Skin of body (tissue), 2 donors: ENCODE results near the gene PCDH10. TPM values are rescaled to one million over a fixed set of nuclear protein-coding genes. Genes with fewer than 3 reads are reported as not detected.

Experiments used
- DNase-seq: peaks from one replicate; lab custom pipeline; 2025; lab: John Stamatoyannopoulos, UW
- total RNA-seq: library from RNA; depleted of rRNA; stranded (reverse); fragments of >200 nt; gene quantifications from one replicate; pipeline ENCODE4 v1.2.3, GENCODE V29; 2014

Gene PCDH10, protein sequence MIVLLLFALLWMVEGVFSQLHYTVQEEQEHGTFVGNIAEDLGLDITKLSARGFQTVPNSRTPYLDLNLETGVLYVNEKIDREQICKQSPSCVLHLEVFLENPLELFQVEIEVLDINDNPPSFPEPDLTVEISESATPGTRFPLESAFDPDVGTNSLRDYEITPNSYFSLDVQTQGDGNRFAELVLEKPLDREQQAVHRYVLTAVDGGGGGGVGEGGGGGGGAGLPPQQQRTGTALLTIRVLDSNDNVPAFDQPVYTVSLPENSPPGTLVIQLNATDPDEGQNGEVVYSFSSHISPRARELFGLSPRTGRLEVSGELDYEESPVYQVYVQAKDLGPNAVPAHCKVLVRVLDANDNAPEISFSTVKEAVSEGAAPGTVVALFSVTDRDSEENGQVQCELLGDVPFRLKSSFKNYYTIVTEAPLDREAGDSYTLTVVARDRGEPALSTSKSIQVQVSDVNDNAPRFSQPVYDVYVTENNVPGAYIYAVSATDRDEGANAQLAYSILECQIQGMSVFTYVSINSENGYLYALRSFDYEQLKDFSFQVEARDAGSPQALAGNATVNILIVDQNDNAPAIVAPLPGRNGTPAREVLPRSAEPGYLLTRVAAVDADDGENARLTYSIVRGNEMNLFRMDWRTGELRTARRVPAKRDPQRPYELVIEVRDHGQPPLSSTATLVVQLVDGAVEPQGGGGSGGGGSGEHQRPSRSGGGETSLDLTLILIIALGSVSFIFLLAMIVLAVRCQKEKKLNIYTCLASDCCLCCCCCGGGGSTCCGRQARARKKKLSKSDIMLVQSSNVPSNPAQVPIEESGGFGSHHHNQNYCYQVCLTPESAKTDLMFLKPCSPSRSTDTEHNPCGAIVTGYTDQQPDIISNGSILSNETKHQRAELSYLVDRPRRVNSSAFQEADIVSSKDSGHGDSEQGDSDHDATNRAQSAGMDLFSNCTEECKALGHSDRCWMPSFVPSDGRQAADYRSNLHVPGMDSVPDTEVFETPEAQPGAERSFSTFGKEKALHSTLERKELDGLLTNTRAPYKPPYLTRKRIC
- 0.49 TPM for total RNA-seq

DNA sequence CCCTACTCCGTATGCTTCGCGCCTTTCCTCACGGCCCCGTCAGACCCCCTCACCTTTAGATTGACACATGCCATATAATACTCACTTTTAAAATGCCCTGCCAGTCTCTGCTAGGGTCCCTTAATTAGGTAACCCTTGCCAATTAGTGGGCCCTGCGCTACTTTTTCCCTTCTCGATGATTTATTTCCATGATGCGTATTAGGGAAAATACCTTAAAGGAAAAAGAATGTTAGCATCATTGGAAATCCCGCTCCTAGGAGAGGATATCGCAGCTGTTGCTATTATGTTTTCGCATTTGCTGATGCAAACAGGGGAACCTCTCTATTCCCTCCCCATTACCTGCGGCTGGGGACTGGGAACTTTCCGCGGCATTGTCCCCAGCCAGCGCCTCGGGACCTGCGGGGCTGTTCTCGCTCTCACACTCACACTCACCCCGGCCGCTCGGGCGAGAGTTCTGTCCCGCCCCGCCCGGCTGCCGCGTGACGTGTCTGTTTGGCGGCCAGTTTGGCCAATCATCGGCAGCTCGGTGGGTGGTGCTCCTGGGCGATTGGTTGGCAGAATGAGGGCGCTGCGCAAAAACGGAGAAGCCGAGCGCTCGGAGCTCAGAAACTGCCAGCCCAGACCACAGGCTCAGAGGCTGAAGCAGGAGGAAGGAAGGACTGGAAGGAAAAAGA, at the start of gene PCDH10:
Gene PCDH10 (plus strand): TSS at position 605 of the 674 bp plus-strand sequence. CDS start 847 bp downstream, outside the sequence.
- DNase-seq: peak; percentile 93

DNA sequence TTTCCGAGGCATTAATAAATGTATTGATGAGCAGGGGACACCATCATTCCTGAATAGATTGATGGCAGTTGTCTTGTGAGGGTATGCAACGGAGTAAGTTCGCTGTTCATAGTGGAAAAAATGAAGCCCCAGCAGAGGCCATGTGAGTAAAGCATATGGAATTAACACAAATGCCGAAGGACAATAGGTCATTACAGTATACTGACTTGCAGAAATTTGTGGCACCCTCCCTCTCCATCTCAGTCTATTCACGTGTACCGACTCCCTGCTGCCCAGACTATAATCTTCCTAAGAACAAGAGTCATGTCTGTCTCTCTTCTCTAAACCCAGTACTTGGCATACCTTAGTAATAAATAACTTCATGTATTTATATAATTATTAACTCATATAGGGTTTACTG, 47.1 kb upstream of the PCDH10 start:
- no peak for DNase-seq

DNA sequence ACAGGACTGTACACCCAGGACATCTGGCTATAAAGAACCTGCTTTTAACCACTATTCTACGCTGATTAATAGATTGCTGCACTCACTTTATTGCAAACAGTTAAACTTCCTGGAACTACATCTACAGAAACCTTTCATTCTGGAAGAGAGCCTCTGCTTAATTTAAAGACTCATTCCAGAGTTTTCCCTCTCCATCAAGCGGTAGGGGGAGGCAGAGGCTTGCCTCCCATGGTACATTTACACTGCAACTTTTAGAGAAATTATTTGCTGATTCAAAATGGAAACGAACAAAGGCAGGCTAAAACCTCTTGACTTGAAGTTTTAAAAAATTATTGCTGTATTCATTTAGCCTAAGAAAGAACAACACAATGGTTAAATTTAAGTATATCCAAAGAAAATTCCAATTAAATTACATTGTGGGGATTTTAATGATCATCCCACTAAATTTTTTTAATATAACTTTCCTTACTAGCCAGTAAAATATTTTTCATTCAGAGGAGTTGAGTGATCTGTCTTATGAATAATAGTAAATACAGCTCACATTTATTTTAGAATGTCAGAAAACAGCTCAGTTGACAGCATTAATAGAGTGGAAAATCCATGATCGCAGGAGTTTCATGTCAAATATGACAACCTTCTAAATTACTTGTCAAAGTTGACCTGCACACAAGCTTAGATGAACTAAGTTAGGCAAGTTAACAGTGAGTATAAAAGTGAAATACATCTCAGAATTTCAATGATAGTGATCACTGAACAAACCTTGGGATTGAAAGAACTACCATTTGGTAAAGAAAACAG, 46.3 kb upstream of the PCDH10 start:
- DNase-seq: no peak

DNA sequence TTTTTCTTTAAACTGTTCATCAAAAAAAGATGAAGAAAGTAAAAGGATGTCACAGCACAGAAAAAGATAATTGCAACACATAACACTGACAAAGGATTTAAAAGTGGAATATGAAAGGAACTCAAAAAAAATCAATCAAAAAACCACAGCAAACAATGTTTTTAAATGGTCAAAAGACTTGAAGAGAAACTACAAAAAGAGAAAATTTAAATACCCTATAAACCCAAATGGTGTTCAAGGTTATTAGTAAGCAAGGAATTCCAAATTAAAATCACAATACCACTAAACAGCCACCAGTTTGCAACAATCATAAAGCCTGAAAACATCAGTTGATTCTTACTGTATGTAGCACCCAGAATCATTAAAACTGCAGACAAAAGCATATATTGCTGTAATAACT, 36.5 kb upstream of the PCDH10 start:
- no peak for DNase-seq

DNA sequence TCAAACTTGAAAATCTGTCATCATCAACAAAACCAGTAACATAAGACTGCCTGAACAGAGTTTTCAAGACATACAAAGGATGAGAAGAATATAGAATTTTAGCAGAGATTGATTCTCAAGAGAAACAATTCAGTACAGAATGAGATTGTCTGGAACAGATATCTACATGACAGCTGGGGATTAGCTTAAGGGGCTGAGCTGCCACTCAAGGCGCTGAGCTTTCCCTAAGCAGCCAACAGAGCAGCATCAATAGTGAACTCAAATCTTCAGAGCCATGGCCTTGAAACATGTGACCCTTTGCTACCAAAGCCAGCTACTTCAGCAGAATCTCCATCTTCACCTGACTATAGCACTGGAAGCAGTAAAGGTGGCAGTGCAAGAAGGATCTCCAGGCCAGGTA, 24.3 kb upstream of the PCDH10 start:
- no peak for DNase-seq

DNA sequence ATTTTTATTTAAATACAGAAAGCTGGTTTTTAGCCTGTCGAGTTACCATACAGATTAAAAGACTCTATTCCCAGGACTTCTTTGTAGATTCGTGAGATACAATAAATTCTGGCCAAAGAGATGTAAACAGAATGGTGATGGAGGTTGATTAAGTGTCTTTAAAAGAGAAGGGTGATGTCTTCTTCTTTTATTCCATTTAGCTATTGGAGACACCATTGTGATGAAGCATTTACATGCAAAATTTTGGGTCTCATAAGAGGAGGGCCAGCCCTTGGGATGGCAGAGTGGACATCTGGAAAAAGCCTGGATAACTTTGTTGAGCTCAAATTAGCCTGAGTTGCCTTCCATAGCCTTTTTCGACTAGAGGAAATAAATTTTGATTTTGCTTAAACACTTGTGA, 21.6 kb upstream of the PCDH10 start:
- DNase-seq: no peak

DNA sequence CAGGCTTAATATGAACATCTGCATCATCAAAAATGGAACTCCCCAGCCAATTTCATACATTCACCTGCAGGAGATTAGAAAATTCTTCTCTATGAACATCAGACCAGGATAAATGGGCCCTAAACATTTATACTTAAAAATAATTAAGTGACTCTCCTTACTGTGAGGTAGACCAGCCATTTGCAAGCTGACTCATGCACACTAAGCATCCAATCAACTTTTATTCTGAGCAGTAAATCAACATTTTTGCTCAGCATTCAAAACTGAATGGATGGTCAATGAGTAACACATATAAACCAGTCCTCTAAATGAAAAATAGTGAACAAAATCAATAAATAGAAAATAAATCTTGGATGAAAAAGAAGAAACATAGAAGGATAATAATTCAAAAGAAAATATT, 19.9 kb upstream of the PCDH10 start:
- no peak for DNase-seq

DNA sequence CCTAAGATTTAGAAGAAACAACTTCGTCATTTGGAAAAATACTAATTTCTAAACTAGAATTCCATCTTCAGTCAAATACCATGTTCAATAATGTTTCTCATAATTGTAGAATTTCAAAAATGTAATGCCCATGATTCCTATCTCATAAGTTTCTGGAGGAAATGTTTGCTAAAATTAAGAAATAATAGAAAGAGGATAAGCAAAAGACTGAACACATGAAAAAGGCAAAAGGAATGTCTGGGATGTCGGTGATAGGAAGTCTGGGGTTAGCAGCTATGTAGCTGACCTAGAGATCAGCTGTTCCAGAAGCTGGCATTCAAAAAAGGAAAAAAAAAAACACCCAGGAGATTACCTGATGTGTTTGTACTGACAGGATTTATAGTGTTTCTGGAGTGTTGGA, 18.9 kb upstream of the PCDH10 start:
- DNase-seq: no peak

DNA sequence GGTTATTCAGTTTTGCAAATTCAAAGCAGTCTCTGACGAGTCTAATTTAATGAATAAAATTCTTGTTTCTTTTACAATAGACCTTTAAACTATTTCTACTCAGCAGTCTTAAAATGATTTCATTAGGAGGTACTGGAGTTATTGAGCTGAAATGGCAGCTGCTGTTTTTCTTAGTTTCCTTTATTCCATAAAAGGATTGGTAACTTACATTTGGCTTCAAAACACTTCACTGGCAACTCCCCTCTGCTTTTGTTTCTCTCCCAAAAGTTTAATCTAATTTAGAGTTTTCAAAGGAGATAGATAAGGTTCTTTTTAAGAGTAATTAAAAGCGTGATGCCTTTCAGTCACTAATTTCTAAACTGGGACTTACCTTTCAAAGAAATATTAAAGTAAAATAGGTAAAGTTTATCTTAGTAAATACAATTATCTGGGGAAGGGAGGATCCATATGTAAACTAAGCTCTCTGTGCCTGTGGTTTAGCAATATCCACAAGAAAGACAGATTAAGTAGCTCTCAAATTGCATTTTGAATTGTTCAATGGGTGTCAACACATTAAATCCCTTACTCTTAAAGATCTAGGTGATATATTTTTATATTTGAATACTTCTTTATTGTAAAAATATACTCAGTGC, 17.1 kb upstream of the PCDH10 start:
- DNase-seq: no peak

DNA sequence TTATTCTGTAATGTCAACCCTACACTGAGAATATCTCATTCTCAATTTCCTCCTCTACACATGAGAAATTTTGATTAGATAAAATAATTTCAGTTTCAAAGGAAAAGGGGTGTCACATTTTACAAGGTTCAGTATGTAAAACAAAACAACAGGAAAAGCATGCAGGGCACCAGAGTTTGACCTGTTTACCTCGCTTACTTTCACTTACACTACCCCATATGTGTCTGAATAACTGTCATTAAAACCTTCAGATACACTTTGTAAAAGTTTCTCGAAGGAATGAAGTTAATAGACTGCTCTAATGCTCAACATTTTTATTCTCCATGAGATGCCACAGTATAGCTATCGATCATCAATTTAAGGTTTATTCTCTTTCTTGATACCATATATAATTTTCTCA, 12.3 kb upstream of the PCDH10 start:
- no peak for DNase-seq

DNA sequence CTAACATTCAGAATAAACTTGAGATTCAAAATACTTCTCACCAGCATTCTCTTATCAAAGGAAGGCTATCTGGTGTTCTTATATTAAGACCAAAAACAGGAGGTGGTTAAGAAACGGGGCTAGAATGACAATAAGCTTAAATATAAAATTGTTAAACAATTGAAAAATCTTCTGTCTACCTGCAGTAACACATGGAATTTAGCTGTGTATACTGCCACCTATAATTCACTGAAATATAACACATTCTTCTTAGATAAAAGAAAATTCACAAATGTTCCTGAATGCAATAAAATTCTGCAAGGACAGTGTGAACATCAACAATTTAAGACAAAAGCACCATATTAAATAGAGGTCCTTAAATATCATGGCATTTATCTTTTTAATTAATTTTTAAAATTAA, 11.5 kb upstream of the PCDH10 start:
- no peak for DNase-seq

DNA sequence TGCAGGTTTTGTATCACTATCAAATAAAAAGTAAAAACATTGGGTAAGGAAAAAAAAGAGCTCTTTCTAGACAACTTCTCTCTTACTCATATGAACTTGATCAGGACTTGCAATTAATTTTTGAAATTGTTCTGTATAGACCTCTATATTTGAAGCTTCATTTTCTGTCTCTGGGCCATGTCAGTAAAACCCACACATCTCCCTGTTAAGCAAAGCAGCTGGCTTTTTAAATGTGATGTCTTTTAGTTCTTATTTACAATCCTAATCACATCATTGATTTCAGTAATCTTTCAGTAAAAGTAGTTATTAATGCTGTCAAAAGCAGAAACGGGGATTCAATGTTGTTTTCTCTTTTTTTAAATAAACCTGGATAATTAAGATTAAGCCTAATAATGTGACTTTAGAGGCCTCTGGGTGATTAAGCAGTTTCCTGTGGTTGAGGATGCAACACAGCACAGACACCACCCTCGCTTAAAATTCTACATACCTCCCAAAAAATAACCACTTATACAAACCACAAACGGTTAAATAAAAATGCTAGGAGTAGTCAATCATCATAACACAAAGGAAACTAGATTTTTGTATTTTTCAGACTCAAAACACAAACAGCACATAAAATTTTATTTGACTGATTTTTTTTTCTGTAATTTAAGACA, 5.2 kb upstream of the PCDH10 start:
- DNase-seq: no peak

DNA sequence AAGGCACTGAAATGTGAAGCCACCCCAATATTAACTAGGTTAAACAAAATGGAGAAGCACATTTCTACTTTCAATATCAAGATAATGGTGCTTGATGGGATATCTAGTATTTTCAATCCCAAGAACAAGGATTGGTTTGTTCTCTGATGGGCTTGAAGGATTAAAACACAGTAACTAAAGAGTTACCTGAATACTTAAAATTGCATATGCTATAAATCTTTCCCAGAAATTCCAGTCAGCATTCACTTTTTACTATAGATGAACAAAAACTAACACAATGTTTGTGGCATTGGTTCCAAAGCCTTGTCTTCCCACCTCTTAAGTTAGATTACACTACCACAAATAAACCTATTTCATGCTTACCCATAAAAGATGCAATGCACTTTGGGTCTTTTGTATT, 3.9 kb upstream of the PCDH10 start:
- no peak for DNase-seq

DNA sequence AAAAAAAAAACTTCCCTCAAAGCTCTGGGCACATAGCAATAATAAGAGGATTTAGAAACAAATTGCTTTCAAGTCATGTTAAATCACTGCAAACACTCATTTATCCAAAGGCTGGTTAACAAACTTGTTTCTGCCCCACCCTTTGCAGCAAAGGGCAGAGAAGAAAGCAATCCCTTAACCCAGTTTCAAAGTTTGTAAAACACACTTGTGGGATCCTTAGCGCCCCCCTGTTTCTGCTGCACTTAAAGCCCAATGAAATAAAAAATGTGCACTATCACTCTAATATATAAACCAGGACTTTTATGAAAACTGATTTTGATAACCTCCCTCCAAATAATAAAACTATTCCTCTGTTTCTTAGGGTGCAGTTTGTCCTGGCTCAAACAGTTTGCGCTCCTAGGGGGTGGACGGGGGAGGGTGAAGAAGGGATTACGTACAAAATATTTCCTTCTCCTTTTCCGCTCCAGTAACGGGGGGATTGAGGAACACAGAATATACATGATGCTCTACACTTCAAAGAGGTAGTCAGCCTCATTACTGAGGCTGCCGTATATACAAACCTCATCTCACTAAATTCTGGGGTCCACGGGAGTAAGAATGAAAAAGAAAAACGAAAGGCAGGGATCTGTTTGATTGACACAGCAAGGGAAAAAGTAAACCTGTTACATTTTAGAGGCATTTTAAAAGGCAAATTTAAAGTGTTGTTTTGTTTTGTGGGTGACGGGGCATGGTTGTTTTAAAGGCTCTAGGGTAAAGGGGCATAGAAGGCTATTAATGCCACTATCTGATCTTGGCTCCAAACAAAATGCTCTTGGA, 3.1 kb upstream of the PCDH10 start:
- no peak for DNase-seq

DNA sequence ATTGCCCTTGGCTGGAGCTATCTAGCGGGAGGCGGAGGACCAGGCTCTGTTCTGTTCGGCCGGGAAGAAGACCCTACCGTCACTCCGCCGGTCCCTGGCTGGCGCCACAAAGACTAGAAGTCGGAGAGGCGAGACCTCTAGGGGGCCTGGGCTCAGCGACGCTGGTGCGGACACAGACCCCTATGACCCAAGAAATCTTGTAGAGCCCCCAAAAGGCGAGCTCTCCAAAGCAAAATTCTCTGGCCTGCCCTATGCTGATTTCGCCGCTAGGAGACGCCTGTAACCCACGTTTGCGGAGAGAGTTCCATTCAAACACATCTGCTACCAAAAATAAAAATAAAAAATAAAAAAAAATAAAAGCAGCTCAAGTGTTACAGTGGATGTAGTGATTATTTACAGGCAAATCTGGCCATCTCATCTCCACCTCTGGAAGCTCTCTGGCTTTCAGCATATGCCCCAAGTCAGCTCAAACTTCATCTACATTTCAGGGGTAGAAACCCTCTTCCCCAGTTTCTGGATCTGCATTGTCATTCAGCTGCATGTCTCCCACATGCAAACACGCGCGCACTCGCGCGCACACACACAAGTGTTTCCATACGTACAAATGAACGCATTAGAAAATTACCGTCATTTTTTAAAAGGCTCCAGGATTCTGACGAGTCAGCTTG, 2.4 kb upstream of the PCDH10 start:
- DNase-seq: peak; percentile 57

DNA sequence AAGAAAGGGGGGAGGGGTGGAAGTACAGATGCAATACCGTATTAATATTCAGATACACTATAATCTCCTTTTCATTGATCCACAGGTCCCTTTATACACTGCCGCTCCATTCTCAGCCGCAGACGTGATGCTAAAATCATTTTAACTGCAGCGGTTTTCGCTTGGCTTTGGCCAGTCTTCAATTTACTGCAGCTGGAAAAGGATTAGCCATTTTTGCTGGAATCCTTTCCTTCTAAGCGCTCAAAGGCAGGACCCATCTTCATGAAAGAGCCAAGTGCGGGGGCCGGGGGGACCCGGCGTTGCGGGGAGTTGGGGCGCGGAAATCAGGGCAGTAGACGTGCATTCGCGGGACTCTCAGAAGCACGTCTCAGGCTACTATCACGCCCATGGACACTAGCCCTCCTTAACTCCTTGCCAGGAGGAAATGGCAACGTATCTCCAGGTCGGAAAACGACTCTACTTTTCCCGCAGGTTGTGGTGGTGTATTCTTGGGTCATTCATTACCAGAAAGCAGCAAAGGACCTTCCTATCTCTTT, 1.7 kb upstream of the PCDH10 start:
- DNase-seq: peak; percentile 23

DNA sequence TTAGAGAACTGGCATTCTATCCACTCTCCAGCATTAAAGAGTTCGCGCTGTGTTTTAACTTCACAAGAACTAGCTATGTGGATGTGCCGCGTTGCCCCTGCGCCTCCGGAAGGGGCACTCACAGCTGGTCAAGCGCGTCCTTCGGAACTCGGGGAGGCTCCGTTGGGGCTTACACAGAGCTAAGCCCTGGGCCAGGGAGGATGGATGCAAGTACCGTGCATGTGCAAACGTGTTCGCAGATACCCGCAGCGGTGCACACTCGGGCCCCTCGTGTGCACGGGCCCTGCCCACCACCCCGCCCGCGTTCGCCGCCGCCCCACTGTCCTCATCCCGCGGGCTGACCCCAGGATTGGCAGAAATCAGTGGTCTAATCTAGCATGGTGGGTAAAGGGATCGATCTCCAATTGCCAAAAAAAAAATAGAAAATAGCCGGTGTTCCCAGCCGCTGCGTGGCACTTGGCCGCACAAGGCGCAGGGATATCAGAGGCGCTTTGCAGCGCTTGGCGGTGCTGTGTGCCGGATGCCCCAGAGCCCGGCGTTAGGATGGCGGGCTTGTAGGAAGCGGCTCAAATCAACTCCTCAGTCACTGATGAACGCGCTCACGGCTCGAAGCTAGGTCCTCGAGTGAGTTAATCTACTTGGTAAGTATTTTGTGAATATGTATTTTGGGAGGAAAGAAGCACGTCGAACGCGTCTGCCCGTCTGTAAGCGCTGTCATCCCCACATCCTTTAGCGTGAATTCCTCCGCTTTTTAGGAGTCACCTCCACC, 989 bp upstream of the PCDH10 start:
- peak; percentile 5 for DNase-seq

DNA sequence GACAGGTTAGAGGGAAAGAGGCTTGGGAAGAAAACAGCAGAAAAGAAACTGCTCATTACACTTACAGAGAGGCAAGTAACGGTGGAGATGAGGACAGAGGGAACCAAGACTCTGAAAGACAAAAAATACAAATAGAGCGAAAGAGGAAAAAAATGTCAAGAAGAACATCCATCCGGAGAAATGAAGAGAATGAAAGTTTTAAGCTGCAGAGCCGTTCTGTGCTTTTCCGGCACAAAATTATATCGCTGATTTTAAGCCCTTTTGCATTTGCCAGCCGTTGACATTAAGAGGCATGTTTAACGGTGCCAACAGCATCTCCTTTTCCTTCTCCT, 236 bp downstream of the PCDH10 start:
- no peak for DNase-seq
